SK-N-SH treated with all-trans-retinoic acid at 6 μM for 48 hours (cell line): ENCODE data around the gene TMEM203.

Experiments used
- CREB5 ChIP-seq: fragments of 250-450 bp; sonication (Bioruptor Pico); IDR thresholded peaks from 2 replicates; pipeline ENCODE4 v1.5.1; 2020; ENCODE audit warnings: low read depth, mild to moderate bottlenecking, moderate library complexity
- OSR1 ChIP-seq: fragments of 250-450 bp; sonication (Bioruptor Pico); IDR thresholded peaks from 2 replicates; pipeline ENCODE4 v1.8.0; 2022; ENCODE audit warnings: moderate library complexity, mild to moderate bottlenecking, inconsistent platforms
- TOX ChIP-seq: fragments of 250-450 bp; sonication (Bioruptor Pico); IDR thresholded peaks from 2 replicates; pipeline ENCODE4 v1.8.0; 2021; ENCODE audit warnings: mild to moderate bottlenecking, moderate library complexity, borderline replicate concordance
- ZFP3 ChIP-seq: fragments of 250-450 bp; sonication (Bioruptor Pico); IDR thresholded peaks from 2 replicates; pipeline ENCODE4 v1.5.0; 2020; ENCODE audit warnings: mild to moderate bottlenecking, moderate library complexity
- ZFP30 ChIP-seq: fragments of 450-650 bp; formaldehyde crosslinking; IDR thresholded peaks from 2 replicates; pipeline ENCODE4 v1.5.0; 2022; ENCODE audit warnings: mild to moderate bottlenecking, moderate library complexity
- ZNF70 ChIP-seq: fragments of 450-650 bp; formaldehyde crosslinking; IDR thresholded peaks from 2 replicates; pipeline ENCODE4 v1.5.0; 2020; ENCODE audit warnings: mild to moderate bottlenecking, moderate library complexity

GRCh38 chr9:137250329-137251193, 45.1 kb upstream of the TMEM203 start:
- no peak for TF ChIP-seq ZFP30 (CRISPR knock-in tag)
- no peak for TF ChIP-seq TOX (CRISPR knock-in tag)
- TF ChIP-seq OSR1 (CRISPR knock-in tag), result no peak
- no peak for TF ChIP-seq ZNF70 (CRISPR knock-in tag)
- TF ChIP-seq CREB5 (CRISPR knock-in tag), result no peak
- TF ChIP-seq ZFP3 (CRISPR knock-in tag), result no peak
